Measurements from ENCODE around the gene ZNF335. TPM values are rescaled to one million over a fixed set of nuclear protein-coding genes. Genes with fewer than 3 reads are reported as not detected.

ZNF335 gene
- total and polyA plus RNA-seq, 2 of the 13 experiments (the other 11 are each of a cell fraction or from before 2014, with no cell fraction given), result 9.7 to 13.7 TPM

GRCh38 chr20:45969712-45970634 is 2.0 kb downstream of the ZNF335 start (continued):
- TF ChIP-seq ZBTB14 (CRISPR knock-in tag; IDR thresholded peaks at IDR 0.05), result no peak
- TF ChIP-seq ZNF570 (CRISPR knock-in tag; IDR thresholded peaks at IDR 0.05; ENCODE audit: borderline replicate concordance), result no peak
- no peak for TF ChIP-seq ZHX1 (CRISPR knock-in tag; IDR thresholded peaks at IDR 0.05; ENCODE audit: low read depth)
- TF ChIP-seq, protein P1, sequence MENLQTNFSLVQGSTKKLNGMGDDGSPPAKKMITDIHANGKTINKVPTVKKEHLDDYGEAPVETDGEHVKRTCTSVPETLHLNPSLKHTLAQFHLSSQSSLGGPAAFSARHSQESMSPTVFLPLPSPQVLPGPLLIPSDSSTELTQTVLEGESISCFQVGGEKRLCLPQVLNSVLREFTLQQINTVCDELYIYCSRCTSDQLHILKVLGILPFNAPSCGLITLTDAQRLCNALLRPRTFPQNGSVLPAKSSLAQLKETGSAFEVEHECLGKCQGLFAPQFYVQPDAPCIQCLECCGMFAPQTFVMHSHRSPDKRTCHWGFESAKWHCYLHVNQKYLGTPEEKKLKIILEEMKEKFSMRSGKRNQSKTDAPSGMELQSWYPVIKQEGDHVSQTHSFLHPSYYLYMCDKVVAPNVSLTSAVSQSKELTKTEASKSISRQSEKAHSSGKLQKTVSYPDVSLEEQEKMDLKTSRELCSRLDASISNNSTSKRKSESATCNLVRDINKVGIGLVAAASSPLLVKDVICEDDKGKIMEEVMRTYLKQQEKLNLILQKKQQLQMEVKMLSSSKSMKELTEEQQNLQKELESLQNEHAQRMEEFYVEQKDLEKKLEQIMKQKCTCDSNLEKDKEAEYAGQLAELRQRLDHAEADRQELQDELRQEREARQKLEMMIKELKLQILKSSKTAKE (CRISPR knock-in tag; IDR thresholded peaks at IDR 0.05; ENCODE audit: borderline replicate concordance), result no peak
- 0 out of 2 replicates have a peak, but pooled peaks have one; percentile 32 for TF ChIP-seq NFKB2 (CRISPR knock-in tag; IDR thresholded peaks at IDR 0.05; ENCODE audit: borderline replicate concordance)
- no peak for TF ChIP-seq ZFP41 (CRISPR knock-in tag; IDR thresholded peaks at IDR 0.05; ENCODE audit: borderline replicate concordance)
- no peak for TF ChIP-seq ZBTB3 (CRISPR knock-in tag; IDR thresholded peaks at IDR 0.05; ENCODE audit: borderline replicate concordance, low read depth)
- TF ChIP-seq, protein P2, sequence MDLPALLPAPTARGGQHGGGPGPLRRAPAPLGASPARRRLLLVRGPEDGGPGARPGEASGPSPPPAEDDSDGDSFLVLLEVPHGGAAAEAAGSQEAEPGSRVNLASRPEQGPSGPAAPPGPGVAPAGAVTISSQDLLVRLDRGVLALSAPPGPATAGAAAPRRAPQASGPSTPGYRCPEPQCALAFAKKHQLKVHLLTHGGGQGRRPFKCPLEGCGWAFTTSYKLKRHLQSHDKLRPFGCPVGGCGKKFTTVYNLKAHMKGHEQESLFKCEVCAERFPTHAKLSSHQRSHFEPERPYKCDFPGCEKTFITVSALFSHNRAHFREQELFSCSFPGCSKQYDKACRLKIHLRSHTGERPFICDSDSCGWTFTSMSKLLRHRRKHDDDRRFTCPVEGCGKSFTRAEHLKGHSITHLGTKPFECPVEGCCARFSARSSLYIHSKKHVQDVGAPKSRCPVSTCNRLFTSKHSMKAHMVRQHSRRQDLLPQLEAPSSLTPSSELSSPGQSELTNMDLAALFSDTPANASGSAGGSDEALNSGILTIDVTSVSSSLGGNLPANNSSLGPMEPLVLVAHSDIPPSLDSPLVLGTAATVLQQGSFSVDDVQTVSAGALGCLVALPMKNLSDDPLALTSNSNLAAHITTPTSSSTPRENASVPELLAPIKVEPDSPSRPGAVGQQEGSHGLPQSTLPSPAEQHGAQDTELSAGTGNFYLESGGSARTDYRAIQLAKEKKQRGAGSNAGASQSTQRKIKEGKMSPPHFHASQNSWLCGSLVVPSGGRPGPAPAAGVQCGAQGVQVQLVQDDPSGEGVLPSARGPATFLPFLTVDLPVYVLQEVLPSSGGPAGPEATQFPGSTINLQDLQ (CRISPR knock-in tag; IDR thresholded peaks at IDR 0.05), result no peak
- TF ChIP-seq BCL6 (CRISPR knock-in tag; IDR thresholded peaks at IDR 0.05), result no peak
- TF ChIP-seq HINFP (CRISPR knock-in tag; IDR thresholded peaks at IDR 0.05; ENCODE audit: low read depth), result no peak
- no peak for TF ChIP-seq ARHGAP35 (CRISPR knock-in tag; IDR thresholded peaks at IDR 0.05; ENCODE audit: borderline replicate concordance)

Measured in HepG2 (cell line).